ENCODE data around the gene CBLN2.
A peak's percentile ranks its signal among the peaks of the same experiment; 100 is the strongest.

CBLN2 gene

GRCh38 chr18:72544092-72544886 lies at the start of gene CBLN2:
Gene CBLN2 (minus strand): TSS chr18:72544342. CDS start chr18:72542160, 2,182 bp downstream.
- DNase-seq (ENCODE audit: low spot score): peak; percentile 85

GRCh38 chr18:72588360-72588759 lies 44.2 kb upstream of the CBLN2 start:
- no peak for DNase-seq (ENCODE audit: low spot score)

- no peak for DNase-seq (ENCODE audit: low spot score)
Measured at GRCh38 chr18:72584787-72585186, 40.6 kb upstream of the CBLN2 start.

GRCh38 chr18:72581976-72582375 lies 37.8 kb upstream of the CBLN2 start:
- no peak for DNase-seq (ENCODE audit: low spot score)

- no peak for DNase-seq (ENCODE audit: low spot score)
Measured at GRCh38 chr18:72572896-72573295, 28.8 kb upstream of the CBLN2 start.

- DNase-seq (ENCODE audit: low spot score): no peak
Measured at GRCh38 chr18:72566290-72566689, 22.1 kb upstream of the CBLN2 start.

GRCh38 chr18:72555968-72556367 lies 11.8 kb upstream of the CBLN2 start:
- no peak for DNase-seq (ENCODE audit: low spot score)

GRCh38 chr18:72555101-72555500 lies 11.0 kb upstream of the CBLN2 start:
- no peak for DNase-seq (ENCODE audit: low spot score)

- DNase-seq (ENCODE audit: low spot score): no peak
Measured at GRCh38 chr18:72543357-72544055, 636 bp downstream of the CBLN2 start.

GRCh38 chr18:72542984-72543356 lies 1.2 kb downstream of the CBLN2 start:
- DNase-seq (ENCODE audit: low spot score): no peak

GRCh38 chr18:72542342-72542741 lies 1.8 kb downstream of the CBLN2 start:
- DNase-seq (ENCODE audit: low spot score): no peak

GRCh38 chr18:72541871-72542332 lies 2.2 kb downstream of the CBLN2 start:
- DNase-seq (ENCODE audit: low spot score): no peak

GRCh38 chr18:72539901-72540300 lies 4.2 kb downstream of the CBLN2 start:
- DNase-seq (ENCODE audit: low spot score): no peak

GRCh38 chr18:72530622-72531021 lies 13.5 kb downstream of the CBLN2 start:
- no peak for DNase-seq (ENCODE audit: low spot score)

GRCh38 chr18:72504866-72505265 lies 39.3 kb downstream of the CBLN2 start:
- no peak for DNase-seq (ENCODE audit: low spot score)

- DNase-seq (ENCODE audit: low spot score): no peak
Measured at GRCh38 chr18:72502671-72503431, 41.3 kb downstream of the CBLN2 start.

- no peak for DNase-seq (ENCODE audit: low spot score)
Measured at GRCh38 chr18:72492497-72492896, 51.6 kb downstream of the CBLN2 start.

Data from left forelimb (tissue), 1 donor.